Activated CD4-positive, alpha-beta T cell treated with anti-CD3 and anti-CD28 coated beads for 36 hours (primary cell): ENCODE results near the gene LZTS2. TPM values are rescaled to one million over a fixed set of nuclear protein-coding genes. Genes with fewer than 3 reads are reported as not detected.

Experiments
- ATAC-seq: fragments of 200-7000 bp; cut with Tn5 transposase; one replicate; pipeline ENCODE4 v1.10.0; 2021; ENCODE audit warnings: mild to moderate bottlenecking, moderate library complexity
- CTCF ChIA-PET: fragments of 350-600 bp; sonication (Branson Sonifier 250); formaldehyde crosslinking; loops from one replicate; lab custom pipeline; 2021; ENCODE audit warnings: antibody characterized with exemption; lab: Charles Lee
- POLR2A ChIA-PET: fragments of 350-600 bp; sonication (Branson Sonifier 250); formaldehyde crosslinking; loops from one replicate; lab custom pipeline; 2021; ENCODE audit warnings: antibody characterized with exemption, inconsistent platforms; lab: Charles Lee
- DNase-seq: peaks from one replicate; pipeline ENCODE4 v3.0.0-alpha.2; 2020
- H3K27ac Mint-ChIP-seq: one replicate; pipeline ENCODE4 v1.8.0; 2021; ENCODE audit warnings: mixed read lengths
- H3K27me3 Mint-ChIP-seq: one replicate; pipeline ENCODE4 v1.8.0; 2021; ENCODE audit warnings: mixed read lengths
- H3K36me3 Mint-ChIP-seq: one replicate; pipeline ENCODE4 v1.8.0; 2021; ENCODE audit warnings: low read depth, mixed read lengths
- H3K4me1 Mint-ChIP-seq: one replicate; pipeline ENCODE4 v1.8.0; 2021; ENCODE audit warnings: mixed read lengths
- H3K4me3 Mint-ChIP-seq: one replicate; pipeline ENCODE4 v1.8.0; 2021; ENCODE audit warnings: mild to moderate bottlenecking, moderate library complexity, mixed read lengths
- H3K9me3 Mint-ChIP-seq: one replicate; pipeline ENCODE4 v1.8.0; 2021; ENCODE audit warnings: low read depth, mixed read lengths
- intact Hi-C, 2 experiments: fragments of 100-400 bp; cut with DNase I in 1 of 2; cut with micrococcal nuclease in 1 of 2; formaldehyde crosslinking; loops; one replicate each; pipeline versions ENCODE4 v1.14.2 to v1.15.1; 2022 to 2024; cut with DNase I, micrococcal nuclease
- total RNA-seq, 2 experiments: library from RNA; stranded (reverse); gene quantifications; one replicate each; pipeline ENCODE4 v1.2.3, GENCODE V29; 2021

Gene LZTS2
- total RNA-seq, 2 experiments from 2014 or later, result 14.8 to 15.7 TPM

- ChIA-PET CTCF (interaction anchor here (0.6 to 4.5 kb wide), 9 partner anchors 8 to 69 kb away, joined by 3 to 73 read pairs (median 6); partner anchors contain the start of genes MRPL43 and TWNK), POLR2A (no interaction called here)
- Mint-ChIP-seq H3K4me1 (peaks cover 20% of the 10 kb centered on the region), H3K4me3 (peak overlapping the region; percentile 76), H3K36me3 (peaks cover 7% of the 10 kb centered on the region), H3K27ac (peak overlapping the region; percentile 81), H3K9me3 (no peaks in the 10 kb centered on the region), H3K27me3 (no peaks in the 10 kb centered on the region)
- intact Hi-C loops, result loop anchor here (1.0 to 5.0 kb wide), 8 partner anchors 15 to 652 kb away; partner anchors contain the start of genes HIF1AN (in 1 of the 2), PDZD7 (in 1 of the 2), SCD (in 1 of the 2) and SFXN3 (in 1 of the 2)
- DNase-seq, result peak; percentile 87
- ATAC-seq, result peak; percentile 59
Measured at GRCh38 chr10:100998991-100999741, 442 bp upstream of the LZTS2 start.

- peaks cover 20% of the 10 kb centered on the region for H3K4me1 Mint-ChIP-seq
- no peak overlapping the region for H3K27ac Mint-ChIP-seq
- ChIA-PET CTCF (interaction anchor here (1.1 to 4.1 kb wide), 2 partner anchors 11 to 17 kb away, joined by 6 to 73 read pairs; no protein-coding TSS in a partner anchor), POLR2A (no interaction called here)
- no peak for ATAC-seq
- H3K27me3 Mint-ChIP-seq, result no peaks in the 10 kb centered on the region
- DNase-seq, result no peak
- peak overlapping the region; percentile 50 for H3K4me3 Mint-ChIP-seq
- intact Hi-C loops, result no loop called here
- no peaks in the 10 kb centered on the region for H3K36me3 Mint-ChIP-seq
- H3K9me3 Mint-ChIP-seq, result no peaks in the 10 kb centered on the region
Measured at GRCh38 chr10:101000127-101000914, 713 bp downstream of the LZTS2 start.

- ChIA-PET CTCF (interaction anchor here (0.7 kb wide), 1 partner anchor 18 kb away, joined by 3 read pairs; no protein-coding TSS in a partner anchor), POLR2A (no interaction called here)
- H3K27me3 Mint-ChIP-seq, result no peaks in the 10 kb centered on the region
- DNase-seq (no peak), ATAC-seq (no peak)
- H3K4me3 Mint-ChIP-seq, result peak overlapping the region; percentile 50
- intact Hi-C loops, result no loop called here
- H3K4me1 Mint-ChIP-seq, result peaks cover 20% of the 10 kb centered on the region
- peak overlapping the region; percentile 27 for H3K27ac Mint-ChIP-seq
- no peaks in the 10 kb centered on the region for H3K9me3 Mint-ChIP-seq
- H3K36me3 Mint-ChIP-seq, result no peaks in the 10 kb centered on the region
Measured at GRCh38 chr10:101000915-101001658, 1.5 kb downstream of the LZTS2 start.

GRCh38 chr10:101001659-101002035, 2.0 kb downstream of the LZTS2 start:
- Mint-ChIP-seq H3K36me3 (no peaks in the 10 kb centered on the region), H3K27ac (no peak overlapping the region), H3K9me3 (no peaks in the 10 kb centered on the region), H3K4me1 (peaks cover 15% of the 10 kb centered on the region), H3K27me3 (no peaks in the 10 kb centered on the region), H3K4me3 (no peak overlapping the region)
- ATAC-seq, result no peak
- DNase-seq, result no peak
- intact Hi-C loops, result no loop called here
- POLR2A ChIA-PET, result no interaction called here
- CTCF ChIA-PET, result interaction anchor here (0.7 kb wide), 1 partner anchor 17 kb away, joined by 3 read pairs; no protein-coding TSS in a partner anchor

- ATAC-seq, result no peak
- Mint-ChIP-seq H3K27me3 (no peaks in the 10 kb centered on the region), H3K4me3 (no peak overlapping the region), H3K4me1 (peaks cover 13% of the 10 kb centered on the region), H3K27ac (no peak overlapping the region), H3K9me3 (no peaks in the 10 kb centered on the region), H3K36me3 (no peaks in the 10 kb centered on the region)
- no peak for DNase-seq
- CTCF ChIA-PET, result interaction anchor here (1.2 to 2.4 kb wide), 3 partner anchors 11 to 17 kb away, joined by 3 to 13 read pairs (median 4); no protein-coding TSS in a partner anchor
- POLR2A ChIA-PET, result no interaction called here
- intact Hi-C loops, result no loop called here
Measured at GRCh38 chr10:101002456-101002855, 2.8 kb downstream of the LZTS2 start.

GRCh38 chr10:101003639-101004206, 4.1 kb downstream of the LZTS2 start:
- no peak overlapping the region for H3K4me3 Mint-ChIP-seq
- CTCF ChIA-PET, result interaction anchor here (0.7 to 2.4 kb wide), 10 partner anchors 11 to 958 kb away, joined by 3 to 13 read pairs (median 3); no protein-coding TSS in a partner anchor
- H3K36me3 Mint-ChIP-seq, result no peaks in the 10 kb centered on the region
- ATAC-seq (no peak), DNase-seq (no peak)
- H3K27me3 Mint-ChIP-seq, result no peaks in the 10 kb centered on the region
- no peak overlapping the region for H3K27ac Mint-ChIP-seq
- H3K9me3 Mint-ChIP-seq, result no peaks in the 10 kb centered on the region
- POLR2A ChIA-PET, result no interaction called here
- intact Hi-C loops, result no loop called here
- H3K4me1 Mint-ChIP-seq, result peaks cover 5% of the 10 kb centered on the region

GRCh38 chr10:101005361-101005760, 5.8 kb downstream of the LZTS2 start:
- no peaks in the 10 kb centered on the region for H3K27me3 Mint-ChIP-seq
- H3K36me3 Mint-ChIP-seq, result no peaks in the 10 kb centered on the region
- H3K4me3 Mint-ChIP-seq, result no peak overlapping the region
- ATAC-seq (no peak), DNase-seq (no peak)
- peaks cover 4% of the 10 kb centered on the region for H3K4me1 Mint-ChIP-seq
- CTCF ChIA-PET, result interaction anchor here (1.1 kb wide), 1 partner anchor 10 kb away, joined by 4 read pairs; no protein-coding TSS in a partner anchor
- POLR2A ChIA-PET, result no interaction called here
- H3K27ac Mint-ChIP-seq, result no peak overlapping the region
- no peaks in the 10 kb centered on the region for H3K9me3 Mint-ChIP-seq
- intact Hi-C loops, result no loop called here

GRCh38 chr10:101005869-101006567, 6.4 kb downstream of the LZTS2 start:
- DNase-seq (no peak), ATAC-seq (no peak)
- Mint-ChIP-seq H3K4me1 (peaks cover 2% of the 10 kb centered on the region), H3K27me3 (no peaks in the 10 kb centered on the region), H3K27ac (no peak overlapping the region), H3K9me3 (no peaks in the 10 kb centered on the region), H3K4me3 (no peak overlapping the region), H3K36me3 (no peaks in the 10 kb centered on the region)
- POLR2A ChIA-PET, result no interaction called here
- intact Hi-C loops, result no loop called here
- CTCF ChIA-PET, result interaction anchor here (0.6 to 1.7 kb wide), 4 partner anchors 9 to 29 kb away, joined by 3 to 6 read pairs (median 3); partner anchors contain the start of genes PDZD7 and SFXN3

- no peak for ATAC-seq
Measured at GRCh38 chr10:101006593-101007098, 7.0 kb downstream of the LZTS2 start.

More at GRCh38 chr10:101006593-101007098, 7.0 kb downstream of the LZTS2 start:
- DNase-seq, result no peak
- CTCF ChIA-PET, result interaction anchor here (0.6 to 2.2 kb wide), 8 partner anchors 9 to 95 kb away, joined by 3 to 10 read pairs (median 3); partner anchors contain the start of genes PDZD7 and SFXN3
- POLR2A ChIA-PET, result no interaction called here
- Mint-ChIP-seq H3K36me3 (no peaks in the 10 kb centered on the region), H3K4me3 (no peak overlapping the region), H3K9me3 (no peaks in the 10 kb centered on the region), H3K27me3 (no peaks in the 10 kb centered on the region), H3K27ac (no peak overlapping the region), H3K4me1 (no peaks in the 10 kb centered on the region)
- intact Hi-C loops, result no loop called here
